ENCODE data around the gene CCDC146. TPM values are rescaled to one million over a fixed set of nuclear protein-coding genes. Genes with fewer than 3 reads are reported as not detected.

The CCDC146 gene
- total and polyA plus RNA-seq, 9 of the 15 experiments (the other 6 are each of a cell fraction or from before 2014, with no cell fraction given) = 0.10 to 0.98 (median 0.26) TPM; not detected in 1

DNA sequence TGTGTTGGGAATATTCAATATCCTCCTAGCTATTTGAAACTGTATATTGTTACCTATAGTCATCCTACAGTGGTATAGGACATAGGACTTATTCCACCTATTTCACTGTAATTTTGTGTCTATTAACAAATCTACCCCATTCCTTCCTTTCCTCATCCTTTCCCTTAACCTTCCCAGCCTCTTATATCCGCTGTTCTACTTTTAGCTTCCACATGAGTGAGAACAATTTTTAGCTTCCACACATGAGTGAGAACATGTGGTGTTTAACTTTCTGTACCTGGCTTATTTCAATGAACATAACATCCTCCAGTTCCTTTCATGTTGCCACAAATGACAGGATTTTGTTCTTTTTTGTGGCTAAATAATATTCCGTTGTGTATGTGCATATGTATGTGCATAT is 173.1 kb downstream of the CCDC146 start:
- FAIRE-seq (no peak), ATAC-seq (no peak), DNase-seq (ENCODE audit: extremely low read depth in 1 of 4, low spot score in 3 of 4) (no peak)
- no peak overlapping the region for H3K4me3 ChIP-seq
- no peak overlapping the region for H2AFZ ChIP-seq (ENCODE audit: low read depth, low read length)
- H3K9me3 ChIP-seq (replicated peaks; ENCODE audit: control insufficient read depth, insufficient read depth, low read depth, low read length) = no peaks in the 10 kb centered on the region
- intact Hi-C loops (cut with micrococcal nuclease) (no loop called here), in situ Hi-C loops (cut with MboI) (no loop called here)
- no peak overlapping the region for H3K9ac ChIP-seq (ENCODE audit: insufficient read depth in 1 of 2, low read depth in 2 of 2, low read length in 2 of 2)
- POLR2A ChIA-PET = no interaction called here
- H3K79me2 ChIP-seq (ENCODE audit: control insufficient read depth, insufficient read depth, low read length) = no peaks in the 10 kb centered on the region
- no peak overlapping the region for H3K27ac ChIP-seq (ENCODE audit: extremely low read depth, low read depth, low read length)
- CTCF ChIA-PET (ENCODE audit: low intra/inter-chr PET ratio) = no interaction called here
- 0% methylated on average over 2 of the region's 2 CpGs for WGBS (ENCODE audit: insufficient coverage, low coverage, missing lambda C conversion rate)
- no peaks in the 10 kb centered on the region for H3K4me1 ChIP-seq (replicated peaks in 1 of 2; ENCODE audit: control insufficient read depth in 2 of 2, insufficient read depth in 2 of 2, low read length in 2 of 2)
- no peaks in the 10 kb centered on the region for H4K20me1 ChIP-seq (replicated peaks; ENCODE audit: control insufficient read depth, insufficient read depth, low read length)
- H3K4me2 ChIP-seq (ENCODE audit: insufficient read depth, low read length) = no peak overlapping the region
- TF ChIP-seq ZNF75A (CRISPR knock-in tag; IDR thresholded peaks at IDR 0.05) = no peak
- peaks cover 0 to 5% of the 10 kb centered on the region in 2 experiments; a peak in 2 of 5 replicates for H3K27me3 ChIP-seq (ENCODE audit: control insufficient read depth in 2 of 2, insufficient read depth in 2 of 2, low read length in 2 of 2)
- BruUV-seq (replicated peaks) = no TSS peak
- no peaks in the 10 kb centered on the region for H3K36me3 ChIP-seq (ENCODE audit: control insufficient read depth, insufficient read depth, low read length)
- no peaks in the 10 kb centered on the region for H3K9me1 ChIP-seq (ENCODE audit: control insufficient read depth, insufficient read depth, low read length)

GRCh38 chr7:77306231-77307067 is 184.0 kb downstream of the CCDC146 start:
- peak overlapping the region; percentile 51; the same call in 1 of the 2 replicates for H2AFZ ChIP-seq (ENCODE audit: low read depth, low read length)
- H3K27ac ChIP-seq (ENCODE audit: extremely low read depth, low read depth, low read length) = no peak overlapping the region
- 18% methylated on average over 17 of the region's 17 CpGs for WGBS (ENCODE audit: insufficient coverage, low coverage, missing lambda C conversion rate)
- intact Hi-C loops (cut with micrococcal nuclease) (no loop called here), in situ Hi-C loops (cut with MboI) (no loop called here)
- POLR2A ChIA-PET = interaction anchor here (1.4 kb wide), 1 partner anchor 11 kb away, joined by 3 read pairs; no protein-coding TSS in a partner anchor
- FAIRE-seq (no peak), DNase-seq (ENCODE audit: extremely low read depth in 1 of 4, low spot score in 3 of 4) (no peak), ATAC-seq (peak; percentile 22; the same call in 2 of the 3 replicates)
- no peaks in the 10 kb centered on the region for H3K9me1 ChIP-seq (ENCODE audit: control insufficient read depth, insufficient read depth, low read length)
- peak overlapping the region in 1 of 2 experiments; percentile 33; a peak in 1 of 4 replicates for H3K9ac ChIP-seq (ENCODE audit: insufficient read depth in 1 of 2, low read depth in 2 of 2, low read length in 2 of 2)
- CTCF ChIA-PET (ENCODE audit: low intra/inter-chr PET ratio) = no interaction called here
- no TSS peak for BruUV-seq (replicated peaks)
- no peaks in the 10 kb centered on the region for H3K9me3 ChIP-seq (replicated peaks; ENCODE audit: control insufficient read depth, insufficient read depth, low read depth, low read length)
- H3K79me2 ChIP-seq (ENCODE audit: control insufficient read depth, insufficient read depth, low read length) = no peaks in the 10 kb centered on the region
- H3K27me3 ChIP-seq (ENCODE audit: control insufficient read depth in 2 of 2, insufficient read depth in 2 of 2, low read length in 2 of 2) = peaks cover 2 to 8% of the 10 kb centered on the region in 2 experiments; a peak in 3 of 5 replicates
- H4K20me1 ChIP-seq (replicated peaks; ENCODE audit: control insufficient read depth, insufficient read depth, low read length) = no peaks in the 10 kb centered on the region
- H3K4me3 ChIP-seq = no peak overlapping the region
- peak overlapping the region; percentile 28 for H3K4me2 ChIP-seq (ENCODE audit: insufficient read depth, low read length)
- no peaks in the 10 kb centered on the region; a peak in 1 of 5 replicates for H3K4me1 ChIP-seq (replicated peaks in 1 of 2; ENCODE audit: control insufficient read depth in 2 of 2, insufficient read depth in 2 of 2, low read length in 2 of 2)
- H3K36me3 ChIP-seq (ENCODE audit: control insufficient read depth, insufficient read depth, low read length) = no peaks in the 10 kb centered on the region
- TF ChIP-seq C11orf30 (IDR thresholded peaks at IDR 0.05; ENCODE audit: low read depth) = peak; percentile 68
- TF ChIP-seq FOXA1 (IDR thresholded peaks at IDR 0.05; ENCODE audit: borderline replicate concordance) = no peak
- TF ChIP-seq, protein P1, sequence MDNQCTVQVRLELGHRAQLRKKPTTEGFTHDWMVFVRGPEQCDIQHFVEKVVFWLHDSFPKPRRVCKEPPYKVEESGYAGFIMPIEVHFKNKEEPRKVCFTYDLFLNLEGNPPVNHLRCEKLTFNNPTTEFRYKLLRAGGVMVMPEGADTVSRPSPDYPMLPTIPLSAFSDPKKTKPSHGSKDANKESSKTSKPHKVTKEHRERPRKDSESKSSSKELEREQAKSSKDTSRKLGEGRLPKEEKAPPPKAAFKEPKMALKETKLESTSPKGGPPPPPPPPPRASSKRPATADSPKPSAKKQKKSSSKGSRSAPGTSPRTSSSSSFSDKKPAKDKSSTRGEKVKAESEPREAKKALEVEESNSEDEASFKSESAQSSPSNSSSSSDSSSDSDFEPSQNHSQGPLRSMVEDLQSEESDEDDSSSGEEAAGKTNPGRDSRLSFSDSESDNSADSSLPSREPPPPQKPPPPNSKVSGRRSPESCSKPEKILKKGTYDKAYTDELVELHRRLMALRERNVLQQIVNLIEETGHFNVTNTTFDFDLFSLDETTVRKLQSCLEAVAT (IDR thresholded peaks at IDR 0.05) = no peak
- no peak for TF ChIP-seq ZNF696 (CRISPR knock-in tag; conservative IDR thresholded peaks at IDR 0.05)
- no peak for TF ChIP-seq HINFP (tag; conservative IDR thresholded peaks at IDR 0.05; ENCODE audit: low read depth)
- TF ChIP-seq DPF2 (IDR thresholded peaks at IDR 0.05) = no peak
- TF ChIP-seq, protein P2, sequence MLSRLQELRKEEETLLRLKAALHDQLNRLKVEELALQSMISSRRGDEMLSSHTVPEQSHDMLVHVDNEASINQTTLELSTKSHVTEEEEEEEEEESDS (CRISPR knock-in tag; IDR thresholded peaks at IDR 0.05) = no peak
- no peak for TF ChIP-seq PML (IDR thresholded peaks at IDR 0.05; ENCODE audit: low read length)
- no peak for TF ChIP-seq ETS2 (tag; IDR thresholded peaks at IDR 0.05; ENCODE audit: borderline replicate concordance, poor library complexity, severe bottlenecking)
- peak; percentile 67 for TF ChIP-seq NFIC (IDR thresholded peaks at IDR 0.05)
- no peak for TF ChIP-seq NUFIP1 (IDR thresholded peaks at IDR 0.05; ENCODE audit: partially characterized antibody)

Measured in K562 (cell line).